ENCODE measurements around the gene APBB2.

The APBB2 gene

GRCh38 chr4:40990236-40990898, 224.0 kb downstream of the APBB2 start:
- H3K9ac ChIP-seq (ENCODE audit: insufficient read length): no peak overlapping the region
- TF ChIP-seq EZH2 (IDR thresholded peaks at IDR 0.05): no peak
- TF ChIP-seq POLR2AphosphoS5 (IDR thresholded peaks at IDR 0.05; ENCODE audit: borderline replicate concordance, low read depth, low read length): no peak
- TF ChIP-seq FOXP2 (optimal IDR thresholded peaks at IDR 0.05; ENCODE audit: control extremely low read depth, extremely low read length, insufficient read depth): no peak
- DNase-seq (ENCODE audit: low read depth, low spot score): no peak

DNA sequence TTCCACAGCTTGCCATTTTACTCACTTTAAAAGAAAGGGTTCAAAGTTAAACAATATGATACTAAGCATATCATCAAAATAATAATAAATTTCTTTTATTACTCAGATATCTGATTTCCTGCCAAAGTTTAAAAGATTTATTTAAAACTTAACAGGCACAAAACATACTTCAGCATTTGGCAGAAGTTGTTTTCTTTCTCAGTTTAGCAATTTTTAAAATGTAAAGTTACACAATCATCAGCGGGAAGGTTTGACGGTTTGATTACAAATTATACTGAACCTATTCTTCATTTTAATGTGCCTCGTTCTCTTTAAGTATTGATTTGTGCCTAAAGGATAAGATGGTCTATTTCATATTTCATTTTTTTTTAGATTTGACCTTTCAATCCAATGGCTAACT, 227.2 kb downstream of the APBB2 start:
- Histone ChIP-seq H3K36me3 (ENCODE audit: insufficient read depth, low read length) (no peaks in the 10 kb centered on the region), H3K9me3 (ENCODE audit: low read depth, low read length) (no peaks in the 10 kb centered on the region), H3K4me3 (no peak overlapping the region), H3K27ac (no peak overlapping the region), H3K9ac (ENCODE audit: insufficient read length) (no peak overlapping the region)
- DNase-seq (ENCODE audit: low read depth, low spot score): no peak
- no peak for TF ChIP-seq FOXP2 (optimal IDR thresholded peaks at IDR 0.05; ENCODE audit: control extremely low read depth, extremely low read length, insufficient read depth)
- no peak for TF ChIP-seq POLR2AphosphoS5 (IDR thresholded peaks at IDR 0.05; ENCODE audit: borderline replicate concordance, low read depth, low read length)
- no peak for TF ChIP-seq EZH2 (IDR thresholded peaks at IDR 0.05)

More at GRCh38 chr4:40990236-40990898, 224.0 kb downstream of the APBB2 start:
- H3K9me3 ChIP-seq (ENCODE audit: low read depth, low read length): no peaks in the 10 kb centered on the region
- H3K36me3 ChIP-seq (ENCODE audit: insufficient read depth, low read length): no peaks in the 10 kb centered on the region
- H3K27ac ChIP-seq: no peak overlapping the region
- no peak overlapping the region for H3K4me3 ChIP-seq

GRCh38 chr4:40986375-40986774, 228.0 kb downstream of the APBB2 start:
- Histone ChIP-seq H3K9ac (ENCODE audit: insufficient read length) (no peak overlapping the region), H3K9me3 (ENCODE audit: low read depth, low read length) (no peaks in the 10 kb centered on the region), H3K36me3 (ENCODE audit: insufficient read depth, low read length) (no peaks in the 10 kb centered on the region), H3K27ac (no peak overlapping the region), H3K4me3 (no peak overlapping the region)
- TF ChIP-seq FOXP2 (optimal IDR thresholded peaks at IDR 0.05; ENCODE audit: control extremely low read depth, extremely low read length, insufficient read depth) (no peak), POLR2AphosphoS5 (IDR thresholded peaks at IDR 0.05; ENCODE audit: borderline replicate concordance, low read depth, low read length) (no peak), EZH2 (IDR thresholded peaks at IDR 0.05) (no peak)
- no peak for DNase-seq (ENCODE audit: low read depth, low spot score)

DNA sequence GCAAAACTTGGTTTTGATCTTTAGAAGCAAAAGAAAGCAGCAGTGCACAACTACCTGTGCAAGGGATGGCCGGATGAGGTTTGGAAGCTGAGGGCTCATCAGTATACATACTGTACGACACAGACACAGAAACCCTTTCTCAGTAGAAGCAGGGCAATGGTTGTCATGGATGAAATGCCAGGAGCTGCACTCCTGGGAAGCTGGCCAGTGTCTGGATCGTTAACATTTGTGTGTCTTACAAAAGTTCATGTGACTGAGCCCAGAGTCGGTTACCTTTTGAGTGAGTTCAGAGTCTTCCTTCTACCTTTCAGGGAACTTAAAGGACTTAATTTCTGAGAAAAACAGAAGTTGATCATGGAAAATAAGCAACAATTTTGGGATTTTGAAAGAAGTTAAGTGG, 230.3 kb downstream of the APBB2 start:
- no peak for DNase-seq (ENCODE audit: low read depth, low spot score)
- Histone ChIP-seq H3K4me3 (no peak overlapping the region), H3K27ac (no peak overlapping the region), H3K9me3 (ENCODE audit: low read depth, low read length) (no peaks in the 10 kb centered on the region), H3K9ac (ENCODE audit: insufficient read length) (no peak overlapping the region), H3K36me3 (ENCODE audit: insufficient read depth, low read length) (no peaks in the 10 kb centered on the region)
- TF ChIP-seq POLR2AphosphoS5 (IDR thresholded peaks at IDR 0.05; ENCODE audit: borderline replicate concordance, low read depth, low read length) (no peak), FOXP2 (optimal IDR thresholded peaks at IDR 0.05; ENCODE audit: control extremely low read depth, extremely low read length, insufficient read depth) (no peak), EZH2 (IDR thresholded peaks at IDR 0.05) (no peak)

- Histone ChIP-seq H3K27ac (no peak overlapping the region), H3K36me3 (ENCODE audit: insufficient read depth, low read length) (no peaks in the 10 kb centered on the region), H3K9ac (ENCODE audit: insufficient read length) (no peak overlapping the region), H3K9me3 (ENCODE audit: low read depth, low read length) (no peaks in the 10 kb centered on the region), H3K4me3 (no peak overlapping the region)
- TF ChIP-seq FOXP2 (optimal IDR thresholded peaks at IDR 0.05; ENCODE audit: control extremely low read depth, extremely low read length, insufficient read depth) (no peak), POLR2AphosphoS5 (IDR thresholded peaks at IDR 0.05; ENCODE audit: borderline replicate concordance, low read depth, low read length) (no peak), EZH2 (IDR thresholded peaks at IDR 0.05) (no peak)
- no peak for DNase-seq (ENCODE audit: low read depth, low spot score)
Measured at GRCh38 chr4:40980318-40980883, 233.9 kb downstream of the APBB2 start.

GRCh38 chr4:40978548-40978947, 235.8 kb downstream of the APBB2 start:
- H3K27ac ChIP-seq: no peak overlapping the region
- no peak overlapping the region for H3K4me3 ChIP-seq
- H3K36me3 ChIP-seq (ENCODE audit: insufficient read depth, low read length): no peaks in the 10 kb centered on the region
- TF ChIP-seq EZH2 (IDR thresholded peaks at IDR 0.05): no peak
- TF ChIP-seq POLR2AphosphoS5 (IDR thresholded peaks at IDR 0.05; ENCODE audit: borderline replicate concordance, low read depth, low read length): no peak
- TF ChIP-seq FOXP2 (optimal IDR thresholded peaks at IDR 0.05; ENCODE audit: control extremely low read depth, extremely low read length, insufficient read depth): no peak
- no peaks in the 10 kb centered on the region for H3K9me3 ChIP-seq (ENCODE audit: low read depth, low read length)
- no peak overlapping the region for H3K9ac ChIP-seq (ENCODE audit: insufficient read length)
- DNase-seq (ENCODE audit: low read depth, low spot score): no peak

DNA sequence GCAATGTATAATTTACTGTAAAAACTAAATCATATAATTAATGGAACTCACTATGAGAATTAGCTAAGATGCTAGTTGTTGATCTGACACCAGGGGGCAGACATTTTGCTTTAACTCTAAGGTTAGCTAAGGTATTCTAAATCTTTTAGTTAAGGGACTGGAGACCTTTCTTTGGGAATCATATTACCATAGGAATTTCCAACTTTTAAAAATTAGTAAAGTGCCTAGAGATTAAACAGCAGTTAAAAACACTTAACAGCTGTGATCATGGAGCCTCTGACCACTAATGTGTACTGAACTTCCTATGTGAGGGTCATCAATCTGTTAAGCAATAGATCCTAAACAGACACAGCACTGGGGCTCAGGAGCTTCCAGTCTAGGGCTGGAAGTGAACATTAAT, 238.0 kb downstream of the APBB2 start:
- TF ChIP-seq EZH2 (IDR thresholded peaks at IDR 0.05) (no peak), POLR2AphosphoS5 (IDR thresholded peaks at IDR 0.05; ENCODE audit: borderline replicate concordance, low read depth, low read length) (no peak), FOXP2 (optimal IDR thresholded peaks at IDR 0.05; ENCODE audit: control extremely low read depth, extremely low read length, insufficient read depth) (no peak)
- no peaks in the 10 kb centered on the region for H3K36me3 ChIP-seq (ENCODE audit: insufficient read depth, low read length)
- H3K27ac ChIP-seq: no peak overlapping the region
- no peak overlapping the region for H3K9ac ChIP-seq (ENCODE audit: insufficient read length)
- no peak overlapping the region for H3K4me3 ChIP-seq
- peak; percentile 32 for DNase-seq (ENCODE audit: low read depth, low spot score)
- H3K9me3 ChIP-seq (ENCODE audit: low read depth, low read length): no peaks in the 10 kb centered on the region

GRCh38 chr4:40972722-40973121, 241.6 kb downstream of the APBB2 start:
- no peak for DNase-seq (ENCODE audit: low read depth, low spot score)
- no peak overlapping the region for H3K9ac ChIP-seq (ENCODE audit: insufficient read length)

DNA sequence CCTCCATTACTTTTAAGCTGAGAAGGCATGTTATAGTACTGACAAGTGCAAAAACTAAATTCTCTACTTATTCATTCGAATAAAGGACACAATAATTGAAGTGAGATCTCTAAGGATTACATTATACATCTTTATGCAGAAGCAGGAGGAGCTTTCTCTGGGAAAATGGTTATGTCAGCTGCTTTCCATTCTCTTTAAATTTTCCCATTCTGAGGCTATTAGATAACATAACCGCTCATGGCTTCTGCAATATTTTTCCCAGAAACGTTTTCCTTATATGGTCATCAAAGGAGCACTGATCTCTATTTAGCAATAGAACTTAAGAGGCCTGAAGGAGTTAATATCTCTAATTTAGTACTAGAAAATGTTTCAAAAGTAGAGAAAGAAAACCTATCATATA, 243.0 kb downstream of the APBB2 start:
- no peak overlapping the region for H3K9ac ChIP-seq (ENCODE audit: insufficient read length)
- H3K9me3 ChIP-seq (ENCODE audit: low read depth, low read length): no peaks in the 10 kb centered on the region
- TF ChIP-seq POLR2AphosphoS5 (IDR thresholded peaks at IDR 0.05; ENCODE audit: borderline replicate concordance, low read depth, low read length) (no peak), FOXP2 (optimal IDR thresholded peaks at IDR 0.05; ENCODE audit: control extremely low read depth, extremely low read length, insufficient read depth) (no peak), EZH2 (IDR thresholded peaks at IDR 0.05) (no peak)
- 0 out of 2 replicates have a peak overlapping the region, but pooled peaks have one; percentile 5 for H3K27ac ChIP-seq
- no peak overlapping the region for H3K4me3 ChIP-seq
- no peak for DNase-seq (ENCODE audit: low read depth, low spot score)
- no peaks in the 10 kb centered on the region for H3K36me3 ChIP-seq (ENCODE audit: insufficient read depth, low read length)

More at GRCh38 chr4:40972722-40973121, 241.6 kb downstream of the APBB2 start:
- TF ChIP-seq EZH2 (IDR thresholded peaks at IDR 0.05): no peak
- no peak overlapping the region for H3K27ac ChIP-seq
- H3K4me3 ChIP-seq: no peak overlapping the region
- no peaks in the 10 kb centered on the region for H3K9me3 ChIP-seq (ENCODE audit: low read depth, low read length)
- H3K36me3 ChIP-seq (ENCODE audit: insufficient read depth, low read length): no peaks in the 10 kb centered on the region
